IMR-90 (cell line): ENCODE measurements around the gene FUBP3. TPM values are rescaled to one million over a fixed set of nuclear protein-coding genes. Genes with fewer than 3 reads are reported as not detected.

Source experiments
- ATAC-seq: fragments of 200-7000 bp; cut with Tn5 transposase; 2 replicates; pipeline ENCODE4 v1.9.1; 2020; ENCODE audit warnings: low read depth, mild to moderate bottlenecking, moderate library complexity
- BruUV-seq: library from RNA; stranded (reverse); fragments of 400-500 nt; replicated peaks from 2 replicates; lab custom pipeline; 2021; lab: Mats Ljungman, UMichigan
- CTCF ChIA-PET: fragments of 300-600 bp; formaldehyde crosslinking; extraction: SDS; loops from one replicate; lab custom pipeline; 2021; ENCODE audit warnings: antibody characterized with exemption; lab: Yijun Ruan, JAX
- POLR2A ChIA-PET: fragments of 300-600 bp; sonication (Branson Sonifier 250); formaldehyde crosslinking; loops from one replicate; lab custom pipeline; 2022; ENCODE audit warnings: antibody characterized with exemption; ENCODE audit not compliant: unreplicated experiment; lab: Charles Lee
- DNase-seq: peaks from one replicate; pipeline ENCODE4 v3.0.0; 2013
- H2AFZ ChIP-seq: replicated peaks from 2 replicates; pipeline ENCODE3; 2013; ENCODE audit warnings: low read length, mild to moderate bottlenecking; ENCODE audit not compliant: poor library complexity
- H2AK5ac ChIP-seq: 2 replicates; pipeline ENCODE4 v1.6.1; 2013; ENCODE audit warnings: low read depth, low read length, inconsistent platforms
- H2AK9ac ChIP-seq: replicated peaks from 2 replicates; pipeline ENCODE3; 2013; ENCODE audit warnings: mild to moderate bottlenecking, low read depth, low read length, moderate library complexity; ENCODE audit not compliant: poor library complexity
- H2BK120ac ChIP-seq: 2 replicates; pipeline ENCODE4 v1.6.1; 2013; ENCODE audit warnings: low read depth, low read length, inconsistent platforms
- H2BK15ac ChIP-seq: 3 replicates; pipeline ENCODE4 v1.6.1; 2013; ENCODE audit warnings: low read depth, low read length, inconsistent platforms
- H2BK20ac ChIP-seq: 2 replicates; pipeline ENCODE4 v1.6.1; 2013; ENCODE audit warnings: low read depth, mild to moderate bottlenecking, inconsistent platforms, low read length, moderate library complexity
- H2BK5ac ChIP-seq: 2 replicates; pipeline ENCODE4 v1.6.1; 2013; ENCODE audit warnings: mild to moderate bottlenecking, low read depth, low read length, inconsistent platforms; ENCODE audit not compliant: poor library complexity, severe bottlenecking
- H3K14ac ChIP-seq: replicated peaks from 2 replicates; pipeline ENCODE4 v1.6.1; 2013; ENCODE audit warnings: low read depth, low read length, inconsistent platforms
- H3K18ac ChIP-seq: 2 replicates; pipeline ENCODE4 v1.6.1; 2013; ENCODE audit warnings: low read depth, low read length, control low read depth
- H3K23ac ChIP-seq: 2 replicates; pipeline ENCODE4 v1.6.1; 2013; ENCODE audit warnings: low read depth, low read length, inconsistent platforms
- H3K27ac ChIP-seq: 2 replicates; pipeline ENCODE4 v1.5.1; 2013; ENCODE audit warnings: mild to moderate bottlenecking, control low read depth, low read length; ENCODE audit not compliant: insufficient read depth
- H3K27me3 ChIP-seq: 2 replicates; pipeline ENCODE4 v1.6.1; 2013; ENCODE audit warnings: low read length; ENCODE audit not compliant: control insufficient read depth, insufficient read depth
- H3K36me3 ChIP-seq: 2 replicates; pipeline ENCODE4 v1.6.1; 2013; ENCODE audit warnings: low read length, mixed read lengths; ENCODE audit not compliant: control insufficient read depth, insufficient read depth
- H3K4ac ChIP-seq: 2 replicates; pipeline ENCODE4 v1.6.1; 2013; ENCODE audit warnings: low read depth, low read length, inconsistent platforms
- H3K4me1 ChIP-seq: 2 replicates; pipeline ENCODE4 v1.6.1; 2013; ENCODE audit warnings: low read length, mixed read lengths; ENCODE audit not compliant: control insufficient read depth, insufficient read depth
- H3K4me2 ChIP-seq: 2 replicates; pipeline ENCODE4 v1.6.1; 2013; ENCODE audit warnings: low read depth, mild to moderate bottlenecking, control low read depth, low read length, moderate library complexity
- H3K4me3 ChIP-seq: 2 replicates; pipeline ENCODE4 v1.5.1; 2013; ENCODE audit warnings: low read depth, mild to moderate bottlenecking, control low read depth, low read length, moderate library complexity; ENCODE audit not compliant: insufficient read depth
- H3K56ac ChIP-seq: 2 replicates; pipeline ENCODE4 v1.6.1; 2013; ENCODE audit warnings: low read length, inconsistent platforms; ENCODE audit not compliant: insufficient read depth; ENCODE audit errors: extremely low read depth
- H3K79me1 ChIP-seq, 2 experiments: 2 replicates each; pipeline ENCODE4 v1.6.1; 2013; ENCODE audit warnings: low read length in 2 of 2, inconsistent platforms in 1 of 2, low read depth in 1 of 2
- H3K9ac ChIP-seq: 2 replicates; pipeline ENCODE4 v1.6.1; 2013; ENCODE audit warnings: low read depth, low read length, control low read depth
- H3K9me1 ChIP-seq: 2 replicates; pipeline ENCODE4 v1.6.1; 2013; ENCODE audit warnings: low read length, inconsistent platforms; ENCODE audit not compliant: insufficient read depth
- H3K9me3 ChIP-seq: 2 replicates; pipeline ENCODE4 v1.6.1; 2013; ENCODE audit warnings: low read length; ENCODE audit not compliant: control insufficient read depth, insufficient read depth
- H4K20me1 ChIP-seq: 2 replicates; pipeline ENCODE4 v1.6.1; 2013; ENCODE audit warnings: low read length, inconsistent platforms; ENCODE audit not compliant: insufficient read depth
- H4K5ac ChIP-seq: 2 replicates; pipeline ENCODE4 v1.6.1; 2013; ENCODE audit warnings: mild to moderate bottlenecking, low read depth, low read length, control low read depth
- H4K8ac ChIP-seq, 2 experiments: 2 replicates each; pipeline ENCODE4 v1.6.1; 2013; ENCODE audit warnings: low read depth in 2 of 2, low read length in 2 of 2, control low read depth in 1 of 2, inconsistent platforms in 1 of 2
- H4K91ac ChIP-seq: 2 replicates; pipeline ENCODE4 v1.6.1; 2013; ENCODE audit warnings: low read depth, low read length, inconsistent platforms; ENCODE audit not compliant: insufficient read depth
- CEBPB ChIP-seq: IDR thresholded peaks from 2 replicates; pipeline ENCODE4 v1.6.1; 2012; ENCODE audit warnings: low read depth, low read length, improper control_type of control experiment
- MAFK ChIP-seq: IDR thresholded peaks from 2 replicates; pipeline ENCODE4 v1.6.1; 2012; ENCODE audit warnings: low read depth, low read length, improper control_type of control experiment
- MAZ ChIP-seq: IDR thresholded peaks from 2 replicates; pipeline ENCODE4 v1.6.1; 2012; ENCODE audit warnings: low read depth, mild to moderate bottlenecking, low read length, improper control_type of control experiment, moderate library complexity, borderline replicate concordance
- POLR2A ChIP-seq: IDR thresholded peaks from 2 replicates; pipeline ENCODE4 v1.6.1; 2012; ENCODE audit warnings: mild to moderate bottlenecking, low read depth, low read length
- WGBS, 2 experiments: methylation state at CpG; one replicate each; pipeline versions ENCODE4 v1.1.5 to v1.1.7; 2013; ENCODE audit warnings: missing lambda C conversion rate in 2 of 2; ENCODE audit not compliant: insufficient read length in 1 of 2; ENCODE audit errors: extremely low coverage in 2 of 2; 5-methylcytosine and 5-hydroxymethylcytosine counted together
- dilution Hi-C: fragments of 300-500 bp; cut with HindIII; formaldehyde crosslinking; loops from one replicate; pipeline ENCODE4 v1.14.3; 2018; ENCODE audit warnings: low sequenced_read_pairs; ENCODE audit not compliant: unreplicated experiment
- in situ Hi-C: fragments of 300-500 bp; cut with MboI; formaldehyde crosslinking; loops from 3 replicates; pipeline ENCODE4 v1.14.3; 2019; ENCODE audit warnings: low sequenced_read_pairs, inconsistent platforms, mixed read lengths
- intact Hi-C: fragments of 100-400 bp; cut with micrococcal nuclease; formaldehyde crosslinking; loops from 2 replicates; pipeline ENCODE4 v1.10.0; 2022
- polyA plus RNA-seq, 3 experiments: library from polyadenylated mRNA; depleted of rRNA; stranded (reverse); fragments of >200 nt; gene quantifications; 2 replicates each; pipeline ENCODE4 v1.2.3, GENCODE V29; 2012; ENCODE audit warnings: low replicate concordance in 1 of 3
- total RNA-seq: library from RNA; depleted of rRNA; stranded (reverse); fragments of >200 nt; gene quantifications from 2 replicates; pipeline ENCODE4 v1.2.3, GENCODE V29; 2012

The FUBP3 gene
- total and polyA plus RNA-seq, 2 of the 4 experiments (the other 2 are of a cell fraction): 32.3 to 50.1 TPM

DNA sequence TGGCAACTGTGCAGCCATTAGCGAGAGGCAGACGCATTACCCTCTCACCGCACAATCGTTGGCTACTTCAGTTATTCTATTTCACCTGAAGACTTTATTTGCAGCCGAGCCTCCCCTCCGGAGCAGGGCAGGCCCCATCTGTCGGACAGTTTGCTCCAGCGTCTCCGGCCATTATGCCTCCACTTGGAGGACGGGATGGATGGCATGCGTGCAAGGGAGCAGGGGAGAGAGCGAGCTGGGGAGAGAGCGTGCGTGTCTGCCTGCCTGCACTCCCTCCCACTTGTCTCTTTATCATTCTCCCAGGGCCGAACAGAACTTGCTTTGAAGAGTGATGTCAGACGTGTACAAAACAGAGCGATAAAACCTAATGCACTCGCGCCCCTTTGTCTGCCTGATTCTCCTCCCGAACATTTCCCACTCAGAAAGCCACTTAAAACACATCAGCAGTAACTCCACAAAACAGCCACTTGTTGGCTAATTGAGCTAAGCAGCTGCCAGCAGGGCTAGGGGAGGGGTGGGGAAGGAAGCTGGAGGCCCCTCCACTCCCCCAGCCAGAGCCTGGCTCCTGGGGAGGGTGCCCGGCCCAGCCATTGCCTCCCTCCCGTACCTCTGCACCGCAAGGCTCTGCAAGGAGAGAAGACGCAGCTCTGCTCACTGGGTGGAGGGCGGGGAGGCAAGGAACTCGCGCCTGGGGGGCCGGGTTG is 43.4 kb upstream of the FUBP3 start:
- H3K9ac ChIP-seq: no peak overlapping the region
- H2AFZ ChIP-seq: peak overlapping the region; percentile 81

More for the DNA sequence above, 43.4 kb upstream of the FUBP3 start:
- intact Hi-C loops: no loop called here
- ChIA-PET CTCF (no interaction called here), POLR2A (no interaction called here)
- Histone ChIP-seq H3K23ac (no peak overlapping the region), H2BK5ac (no peak overlapping the region), H3K56ac (no peak overlapping the region), H4K5ac (no peak overlapping the region), H3K14ac (no peak overlapping the region), H3K4me2 (peak overlapping the region; percentile 69), H3K18ac (no peak overlapping the region), H3K4ac (no peak overlapping the region), H3K9me1 (no peaks in the 10 kb centered on the region), H4K20me1 (no peaks in the 10 kb centered on the region), H3K4me1 (no peaks in the 10 kb centered on the region; the same call in 1 of the 2 replicates), H2BK120ac (no peak overlapping the region), H2BK15ac (no peak overlapping the region), H4K91ac (no peak overlapping the region), H3K9me3 (no peaks in the 10 kb centered on the region), H4K8ac (no peak overlapping the region), H2BK20ac (no peak overlapping the region), H3K36me3 (no peaks in the 10 kb centered on the region), H2AK5ac (no peak overlapping the region), H3K27ac (no peak overlapping the region), H3K27me3 (peaks cover 73% of the 10 kb centered on the region), H2AK9ac (peak overlapping the region; percentile 89), H3K79me1 (no peaks in the 10 kb centered on the region), H3K4me3 (peak overlapping the region; percentile 13)
- dilution Hi-C loops: no loop called here
- DNase-seq (peak; percentile 60), ATAC-seq (peak; percentile 76)
- in situ Hi-C loops: no loop called here
- no peak for TF ChIP-seq MAFK
- no peak for TF ChIP-seq MAZ
- no peak for TF ChIP-seq CEBPB
- TF ChIP-seq POLR2A: no peak
- no TSS peak for BruUV-seq
- 0% methylated on average over 3 of the region's 28 CpGs; no CpG with 5 or more reads in 1 of the 2 experiments for WGBS, 2 experiments
